Neural cell (in vitro differentiated cells): ENCODE data around the gene WNT2B.

Source experiments
- CTCF ChIP-seq: fragments of 450-650 bp; IDR thresholded peaks from 2 replicates; pipeline ENCODE4 v1.5.1; 2014; ENCODE audit warnings: antibody characterized with exemption, mild to moderate bottlenecking, moderate library complexity; ENCODE audit not compliant: poor library complexity, severe bottlenecking
- EP300 ChIP-seq: fragments of 450-650 bp; conservative IDR thresholded peaks from 2 replicates; pipeline ENCODE4 v1.6.1; 2014; ENCODE audit warnings: antibody characterized with exemption, mild to moderate bottlenecking, moderate library complexity; ENCODE audit not compliant: poor library complexity, severe bottlenecking
- EZH2 ChIP-seq: fragments of 200-600, 300-800 bp; shearing (Covaris generic), sonication (generic); IDR thresholded peaks from 2 replicates; pipeline ENCODE4 v1.6.1; 2014; ENCODE audit warnings: antibody characterized with exemption, low read length, borderline replicate concordance, mild to moderate bottlenecking; ENCODE audit not compliant: insufficient read depth, poor library complexity, severe bottlenecking
- MXI1 ChIP-seq: fragments of 450-650 bp; conservative IDR thresholded peaks from 2 replicates; pipeline ENCODE4 v1.6.1; 2014; ENCODE audit warnings: antibody characterized with exemption, mild to moderate bottlenecking; ENCODE audit not compliant: poor library complexity, severe bottlenecking
- POLR2AphosphoS5 ChIP-seq: IDR thresholded peaks from 2 replicates; pipeline ENCODE4 v1.6.1; 2012
- RAD21 ChIP-seq: fragments of 450-650 bp; conservative IDR thresholded peaks from 2 replicates; pipeline ENCODE4 v1.6.1; 2014; ENCODE audit warnings: antibody characterized with exemption, mild to moderate bottlenecking, moderate library complexity
- REST ChIP-seq: IDR thresholded peaks from 2 replicates; pipeline ENCODE4 v1.6.1; 2012; ENCODE audit warnings: borderline replicate concordance
- SMC3 ChIP-seq: fragments of 450-650 bp; conservative IDR thresholded peaks from 2 replicates; pipeline ENCODE4 v1.6.1; 2014; ENCODE audit warnings: antibody characterized with exemption, mild to moderate bottlenecking, moderate library complexity; ENCODE audit not compliant: poor library complexity
- TAF1 ChIP-seq: IDR thresholded peaks from 2 replicates; pipeline ENCODE4 v1.6.1; 2012; ENCODE audit warnings: low read depth

- TF ChIP-seq RAD21 (no peak), CTCF (no peak), TAF1 (no peak), EZH2 (no peak), EP300 (no peak), POLR2AphosphoS5 (no peak), MXI1 (no peak), SMC3 (no peak), REST (no peak)
These were observed 3.4 kb upstream of the WNT2B start for GRCh38 chr1:112505400-112505785.
